ENCODE measurements around the gene CCSER2.
"Not testable (repeated sequence)": the region's sequence is repeated elsewhere in the genome, so short reads cannot be mapped to it uniquely, and the experiment has no call there.

Gene CCSER2

GRCh38 chr10:84317174-84317573 lies 11.2 kb upstream of the CCSER2 start:
- DNase-seq = no peak

GRCh38 chr10:84321902-84322301 lies 6.5 kb upstream of the CCSER2 start:
- no peak for DNase-seq

- not testable (repeated sequence) for DNase-seq
These were observed 4.8 kb upstream of the CCSER2 start for GRCh38 chr10:84323566-84323965.

- not testable (repeated sequence) for DNase-seq
These were observed 1.4 kb upstream of the CCSER2 start for GRCh38 chr10:84326995-84327394.

- peak; percentile 78 for DNase-seq
These were observed 815 bp downstream of the CCSER2 start for GRCh38 chr10:84329196-84329611.

GRCh38 chr10:84329986-84330651 lies 1.7 kb downstream of the CCSER2 start:
- no peak for DNase-seq

GRCh38 chr10:84331091-84331490 lies 2.7 kb downstream of the CCSER2 start:
- no peak for DNase-seq

- DNase-seq = peak; percentile 70
These were observed 5.6 kb downstream of the CCSER2 start for GRCh38 chr10:84333864-84334451.

GRCh38 chr10:84334811-84335210 lies 6.4 kb downstream of the CCSER2 start:
- no peak for DNase-seq

GRCh38 chr10:84335516-84335915 lies 7.1 kb downstream of the CCSER2 start:
- no peak for DNase-seq

GRCh38 chr10:84336406-84337090 lies 8.2 kb downstream of the CCSER2 start:
- DNase-seq = no peak

- DNase-seq = no peak
These were observed 8.8 kb downstream of the CCSER2 start for GRCh38 chr10:84337199-84337598.

GRCh38 chr10:84339025-84339424 lies 10.6 kb downstream of the CCSER2 start:
- DNase-seq = no peak

- no peak for DNase-seq
These were observed 11.8 kb downstream of the CCSER2 start for GRCh38 chr10:84340187-84340586.

- DNase-seq = no peak
These were observed 12.5 kb downstream of the CCSER2 start for GRCh38 chr10:84340632-84341537.

GRCh38 chr10:84341538-84341856 lies 13.1 kb downstream of the CCSER2 start:
- peak; percentile 48 for DNase-seq

GRCh38 chr10:84341983-84342382 lies 13.6 kb downstream of the CCSER2 start:
- DNase-seq = no peak

GRCh38 chr10:84342584-84342983 lies 14.2 kb downstream of the CCSER2 start:
- DNase-seq = no peak

GRCh38 chr10:84343831-84344230 lies 15.4 kb downstream of the CCSER2 start:
- DNase-seq = no peak

GRCh38 chr10:84344526-84344925 lies 16.1 kb downstream of the CCSER2 start:
- DNase-seq = no peak

- not testable (repeated sequence) for DNase-seq
These were observed 19.2 kb downstream of the CCSER2 start for GRCh38 chr10:84347575-84348002.

- no peak for DNase-seq
These were observed 20.1 kb downstream of the CCSER2 start for GRCh38 chr10:84348447-84348846.

GRCh38 chr10:84348860-84349259 lies 20.5 kb downstream of the CCSER2 start:
- DNase-seq = no peak

All from stimulated activated CD8-positive, alpha-beta memory T cell treated with anti-CD3 and anti-CD28 coated beads, Interleukin-4, amount 100 ng/mL, for 48 hours (primary cell).